Adrenal gland (tissue), 12 donors: Measurements from ENCODE around the gene RPRD1B. TPM values are rescaled to one million over a fixed set of nuclear protein-coding genes. Genes with fewer than 3 reads are reported as not detected.

Experiments
- DNase-seq, 7 donors: peaks; one replicate each; pipeline ENCODE4 v3.0.0-alpha.2; 2019 to 2020
- H3K27ac ChIP-seq, 5 donors: fragments of 200-600 bp; sonication (generic) in 4 of 5; 1 replicate in 3 of 5; 2 replicates in 2 of 5; pipeline versions ENCODE4 v1.5.1 to v1.8.0; 2016 to 2020; ENCODE audit warnings: mild to moderate bottlenecking in 1 of 5
- H3K27me3 ChIP-seq: fragments of 200-600 bp; 2 replicates; pipeline ENCODE4 v1.8.0; 2021
- H3K36me3 ChIP-seq, 2 donors: fragments of 200-600 bp; replicated peaks in 1 of 2; 1 replicate in 1 of 2; 2 replicates in 1 of 2; pipeline versions ENCODE4 v1.5.1 to v1.8.0; 2018 to 2022
- H3K4me1 ChIP-seq, 2 donors: fragments of 200-600 bp; replicated peaks in 1 of 2; 1 replicate in 1 of 2; 2 replicates in 1 of 2; pipeline versions ENCODE4 v1.5.1 to v1.8.0; 2018 to 2021
- H3K4me3 ChIP-seq, 4 donors: fragments of 200-600 bp; sonication (generic) in 3 of 4; one replicate each; pipeline ENCODE4 v1.5.1; 2016 to 2018
- H3K9me3 ChIP-seq, 3 donors: fragments of 200-600 bp; sonication (generic) in 1 of 3; replicated peaks in 1 of 3; 1 replicate in 2 of 3; 2 replicates in 1 of 3; pipeline versions ENCODE4 v1.5.1 to v1.8.0; 2016 to 2021
- CTCF ChIP-seq, 6 experiments: fragments of 450-650 bp in 4 of 6; fragments of 200-600 bp in 2 of 6; sonication (generic) in 1 of 6; IDR thresholded peaks; 1 replicate in 5 of 6; 2 replicates in 1 of 6; pipeline versions ENCODE4 v1.5.1 to v1.8.0; 2016 to 2021; ENCODE audit warnings: antibody characterized with exemption in 6 of 6, mild to moderate bottlenecking in 2 of 6, moderate library complexity in 1 of 6
- POLR2A ChIP-seq, 2 donors: fragments of 450-650 bp; IDR thresholded peaks; one replicate each; pipeline ENCODE4 v1.6.1; 2017; ENCODE audit warnings: antibody characterized with exemption in 2 of 2, mild to moderate bottlenecking in 2 of 2, moderate library complexity in 1 of 2
- WGBS, 4 donors: extraction: QIAGEN DNeasy Blood & Tissue Kit in 2 of 4; methylation state at CpG; one replicate each; pipeline versions ENCODE4 v1.1.5 to v1.1.7; 2013 to 2017; 5-methylcytosine and 5-hydroxymethylcytosine counted together
- intact Hi-C, 2 donors: fragments of 100-400 bp; cut with DNase I; formaldehyde crosslinking; loops; one replicate each; pipeline versions ENCODE4 v1.14.1 to v1.15.0; 2022 to 2023
- polyA plus RNA-seq, 3 donors: library from polyadenylated mRNA; stranded (reverse); fragments of 200-250 nt in 2 of 3; fragments of 350-450 nt in 1 of 3; fragmentation: Illumina TruSeq in 1 of 3; extraction: RNeasy Lipid Tissue Mini Kit (QIAGEN cat#74804) in 1 of 3; gene quantifications; one replicate each; pipeline ENCODE4 v1.2.3, GENCODE V29; 2013 to 2014
- total RNA-seq, 9 donors: library from RNA; depleted of rRNA in 4 of 9; stranded (reverse); fragments of >200 nt in 4 of 9; fragments of 120-200 nt in 1 of 9; fragmentation: NEBNext Ultra II Directional in 1 of 9; extraction: Animal tissue kit (Norgen Biotek cat#: 25700) in 1 of 9; gene quantifications; one replicate each; pipeline versions ENCODE4 v1.1.0 to v1.2.4, GENCODE V29; 2013 to 2023
- donor health status: healthy with polysubstance abuse.
- donor health status: Bipolar disorder and iron deficiency.
- donor health status: DM: yes; HTN: yes; CAD: no.
- donor health status: DM: no; HTN: no; CAD: no.
- donor health status: DM: no; HTN: no; CAD: no.
- donor health status: DM: yes; HTN: yes; CAD: no.

Gene RPRD1B
- total and polyA plus RNA-seq, 12 donors, result 5.9 to 36.4 (median 27.1) TPM

- Histone ChIP-seq H3K36me3 (peaks cover 0 to 34% of the 10 kb centered on the region in 2 donors), H3K9me3 (no peaks in the 10 kb centered on the region), H3K4me1 (peaks cover 0 to 31% of the 10 kb centered on the region in 2 donors), H3K27ac (no peak overlapping the region), H3K27me3 (no peaks in the 10 kb centered on the region), H3K4me3 (no peak overlapping the region)
- intact Hi-C loops, result loop anchor here in 1 of 2 donors (5.0 to 10.0 kb wide), 2 partner anchors 60 to 112 kb away; partner anchors contain the start of gene TGM2
- TF ChIP-seq CTCF (IDR thresholded peaks at IDR 0.05) (no peak), POLR2A (IDR thresholded peaks at IDR 0.05) (no peak)
- DNase-seq, result no peak
- WGBS, 4 donors, result 48 to 68% (median 66%) methylated on average over 4 of the region's 4 CpGs
Measured at GRCh38 chr20:38055294-38055693, 21.7 kb downstream of the RPRD1B start.

GRCh38 chr20:38055848-38056247 lies 22.3 kb downstream of the RPRD1B start:
- Histone ChIP-seq H3K4me1 (peaks cover 0 to 26% of the 10 kb centered on the region in 2 donors), H3K36me3 (peaks cover 0 to 37% of the 10 kb centered on the region in 2 donors), H3K9me3 (no peaks in the 10 kb centered on the region), H3K27me3 (no peaks in the 10 kb centered on the region), H3K4me3 (no peak overlapping the region), H3K27ac (no peak overlapping the region)
- TF ChIP-seq CTCF (IDR thresholded peaks at IDR 0.05), result no peak
- no peak for TF ChIP-seq POLR2A (IDR thresholded peaks at IDR 0.05)
- intact Hi-C loops, result loop anchor here in 1 of 2 donors (5.0 to 10.0 kb wide), 2 partner anchors 61 to 111 kb away; partner anchors contain the start of gene TGM2
- no peak for DNase-seq
- WGBS, 4 donors, result 92 to 96% (median 94%) methylated on average over 6 of the region's 6 CpGs

GRCh38 chr20:38057351-38057972 lies 23.9 kb downstream of the RPRD1B start:
- peak overlapping the region in 2 of 5 donors; percentile 19 to 33 for H3K27ac ChIP-seq
- H3K36me3 ChIP-seq, result peaks cover 0 to 30% of the 10 kb centered on the region in 2 donors
- TF ChIP-seq CTCF (IDR thresholded peaks at IDR 0.05), result peak; percentile 86 to 96 (median 90)
- TF ChIP-seq POLR2A (IDR thresholded peaks at IDR 0.05), result no peak

GRCh38 chr20:38059832-38060231 lies 26.3 kb downstream of the RPRD1B start:
- no peak overlapping the region for H3K4me3 ChIP-seq
- peaks cover 0 to 36% of the 10 kb centered on the region in 2 donors for H3K36me3 ChIP-seq
- TF ChIP-seq POLR2A (IDR thresholded peaks at IDR 0.05) (no peak), CTCF (IDR thresholded peaks at IDR 0.05) (no peak)
- DNase-seq, result no peak
- WGBS, 4 donors, result 83 to 91% (median 87%) methylated on average over 5 of the region's 5 CpGs
- H3K27me3 ChIP-seq, result no peaks in the 10 kb centered on the region
- H3K4me1 ChIP-seq, result peaks cover 0 to 16% of the 10 kb centered on the region in 2 donors
- no peak overlapping the region for H3K27ac ChIP-seq
- H3K9me3 ChIP-seq, result no peaks in the 10 kb centered on the region
- intact Hi-C loops, result loop anchor here (5.0 to 10.0 kb wide), 4 partner anchors 65 to 162 kb away; partner anchors contain the start of gene TGM2 (in 2 of the 2)

More at GRCh38 chr20:38057351-38057972, 23.9 kb downstream of the RPRD1B start:
- Histone ChIP-seq H3K9me3 (no peaks in the 10 kb centered on the region), H3K27me3 (no peaks in the 10 kb centered on the region), H3K4me3 (no peak overlapping the region), H3K4me1 (peaks cover 0 to 22% of the 10 kb centered on the region in 2 donors)
- peak; percentile 71 to 94 (median 84) for DNase-seq
- 18 to 24% (median 21%) methylated on average over 7 of the region's 7 CpGs for WGBS, 4 donors
- intact Hi-C loops, result loop anchor here in 1 of 2 donors (5.0 to 10.0 kb wide), 2 partner anchors 63 to 110 kb away; partner anchors contain the start of gene TGM2
